HEK293 (cell line): ENCODE measurements around the gene PLXNA2.

Source experiments
- CTCF ChIA-PET: fragments of 350-600 bp; formaldehyde crosslinking; extraction: SDS; loops from one replicate; lab custom pipeline; 2021; ENCODE audit warnings: antibody characterized with exemption; lab: Yijun Ruan, JAX
- POLR2A ChIA-PET: fragments of 300-600 bp; formaldehyde crosslinking; extraction: SDS; loops from one replicate; lab custom pipeline; 2020; ENCODE audit warnings: antibody characterized with exemption, inconsistent platforms; lab: Yijun Ruan, JAX
- H3K27ac ChIP-seq: fragments of 200-500 bp; sonication (Bioruptor generic); 2 replicates; pipeline ENCODE4 v1.5.1; 2014; ENCODE audit warnings: low read depth, low read length, control low read depth, inconsistent platforms; ENCODE audit errors: extremely low read depth
- H3K36me3 ChIP-seq, 2 experiments: fragments of 200-500 bp in 1 of 2; sonication (Bioruptor generic) in 1 of 2; 1 replicate in 1 of 2; 2 replicates in 1 of 2; pipeline ENCODE4 v1.5.1; 2014 to 2017; ENCODE audit warnings: inconsistent platforms in 2 of 2, low read length in 2 of 2; ENCODE audit not compliant: control insufficient read depth in 2 of 2, insufficient read depth in 1 of 2
- H3K4me1 ChIP-seq: fragments of 200-500 bp; sonication (Bioruptor generic); 2 replicates; pipeline ENCODE4 v1.5.1; 2014; ENCODE audit warnings: mild to moderate bottlenecking, low read length, inconsistent platforms; ENCODE audit not compliant: control insufficient read depth, insufficient read depth
- H3K4me3 ChIP-seq: 2 replicates; pipeline ENCODE4 v1.5.1; 2011; ENCODE audit warnings: low read depth, mild to moderate bottlenecking, control low read depth, low read length, moderate library complexity
- H3K9me3 ChIP-seq: fragments of 200-500 bp; sonication (Bioruptor generic); 2 replicates; pipeline ENCODE4 v1.5.1; 2014; ENCODE audit warnings: low read depth, low read length, inconsistent platforms; ENCODE audit not compliant: control insufficient read depth, insufficient read depth
- GLI4 ChIP-seq: fragments of 450-650 bp; formaldehyde crosslinking; IDR thresholded peaks from 2 replicates; pipeline ENCODE4 v1.5.1; 2016; ENCODE audit warnings: missing biosample characterization, missing genetic modification characterization
- HOXC10 ChIP-seq: sonication (generic); formaldehyde crosslinking; IDR thresholded peaks from 2 replicates; pipeline ENCODE4 v1.8.1; 2023; ENCODE audit warnings: mild to moderate bottlenecking, missing genetic modification reagents
- KLF8 ChIP-seq: fragments of 450-650 bp; formaldehyde crosslinking; IDR thresholded peaks from 2 replicates; pipeline ENCODE4 v1.5.1; 2016; ENCODE audit warnings: missing biosample characterization, missing genetic modification characterization
- RBAK ChIP-seq: fragments of 450-650 bp; formaldehyde crosslinking; IDR thresholded peaks from 2 replicates; pipeline ENCODE4 v1.5.1; 2016; ENCODE audit warnings: missing biosample characterization, missing genetic modification characterization
- SCRT1 ChIP-seq: fragments of 450-650 bp; formaldehyde crosslinking; IDR thresholded peaks from 2 replicates; pipeline ENCODE4 v1.5.1; 2016; ENCODE audit warnings: missing biosample characterization, missing genetic modification characterization, borderline replicate concordance
- SCRT2 ChIP-seq: fragments of 450-650 bp; formaldehyde crosslinking; IDR thresholded peaks from 2 replicates; pipeline ENCODE4 v1.5.1; 2016; ENCODE audit warnings: missing biosample characterization, missing genetic modification characterization
- ZBTB8A ChIP-seq: fragments of 450-650 bp; formaldehyde crosslinking; IDR thresholded peaks from 2 replicates; pipeline ENCODE4 v1.5.1; 2016; ENCODE audit warnings: missing biosample characterization, missing genetic modification characterization
- ZNF157 ChIP-seq: fragments of 450-650 bp; formaldehyde crosslinking; IDR thresholded peaks from 2 replicates; pipeline ENCODE4 v1.5.1; 2016; ENCODE audit warnings: missing biosample characterization, missing genetic modification characterization
- ZNF169 ChIP-seq: fragments of 450-650 bp; formaldehyde crosslinking; IDR thresholded peaks from 2 replicates; pipeline ENCODE4 v1.5.1; 2016; ENCODE audit warnings: missing biosample characterization, missing genetic modification characterization
- ZNF175 ChIP-seq: fragments of 450-650 bp; formaldehyde crosslinking; IDR thresholded peaks from 2 replicates; pipeline ENCODE4 v1.5.1; 2016; ENCODE audit warnings: missing biosample characterization, missing genetic modification characterization
- ZNF202 ChIP-seq: fragments of 450-650 bp; formaldehyde crosslinking; IDR thresholded peaks from 2 replicates; pipeline ENCODE4 v1.5.1; 2016; ENCODE audit warnings: missing biosample characterization, missing genetic modification characterization, borderline replicate concordance
- ZNF211 ChIP-seq: fragments of 450-650 bp; formaldehyde crosslinking; IDR thresholded peaks from 2 replicates; pipeline ENCODE4 v1.5.1; 2016; ENCODE audit warnings: low read depth, missing biosample characterization, missing genetic modification characterization
- ZNF311 ChIP-seq: fragments of 450-650 bp; formaldehyde crosslinking; IDR thresholded peaks from 2 replicates; pipeline ENCODE4 v1.5.1; 2017; ENCODE audit warnings: missing biosample characterization, missing genetic modification characterization, borderline replicate concordance
- ZNF354C ChIP-seq: fragments of 450-650 bp; formaldehyde crosslinking; IDR thresholded peaks from 2 replicates; pipeline ENCODE4 v1.5.1; 2016; ENCODE audit warnings: missing biosample characterization, missing genetic modification characterization, low read depth, borderline replicate concordance
- ZNF37A ChIP-seq: fragments of 450-650 bp; IDR thresholded peaks from 2 replicates; pipeline ENCODE4 v1.5.1; 2018; ENCODE audit warnings: missing biosample characterization, missing genetic modification characterization
- ZNF521 ChIP-seq: fragments of 450-650 bp; formaldehyde crosslinking; IDR thresholded peaks from 2 replicates; pipeline ENCODE4 v1.5.1; 2017; ENCODE audit warnings: missing biosample characterization, mild to moderate bottlenecking, missing genetic modification characterization
- ZNF530 ChIP-seq: fragments of 450-650 bp; formaldehyde crosslinking; IDR thresholded peaks from 2 replicates; pipeline ENCODE4 v1.5.1; 2016; ENCODE audit warnings: low read depth, missing biosample characterization, missing genetic modification characterization
- ZNF555 ChIP-seq: fragments of 450-650 bp; formaldehyde crosslinking; conservative IDR thresholded peaks from 2 replicates; pipeline ENCODE4 v1.5.1; 2017; ENCODE audit warnings: missing biosample characterization, mild to moderate bottlenecking, missing genetic modification characterization, inconsistent platforms
- ZNF561 ChIP-seq: fragments of 450-650 bp; IDR thresholded peaks from 2 replicates; pipeline ENCODE4 v1.5.1; 2018; ENCODE audit warnings: missing biosample characterization, missing genetic modification characterization, borderline replicate concordance
- ZNF621 ChIP-seq: fragments of 450-650 bp; formaldehyde crosslinking; IDR thresholded peaks from 2 replicates; pipeline ENCODE4 v1.5.1; 2017; ENCODE audit warnings: missing biosample characterization, missing genetic modification characterization
- ZNF623 ChIP-seq: fragments of 450-650 bp; formaldehyde crosslinking; IDR thresholded peaks from 2 replicates; pipeline ENCODE4 v1.5.1; 2016; ENCODE audit warnings: missing biosample characterization, missing genetic modification characterization
- ZNF768 ChIP-seq: fragments of 450-650 bp; formaldehyde crosslinking; IDR thresholded peaks from 2 replicates; pipeline ENCODE4 v1.5.1; 2018; ENCODE audit warnings: missing biosample characterization, mild to moderate bottlenecking, missing genetic modification characterization
- TF ChIP-seq, protein P1 (sequence below): fragments of 450-650 bp; formaldehyde crosslinking; IDR thresholded peaks from 2 replicates; pipeline ENCODE4 v1.5.1; 2016; ENCODE audit warnings: missing biosample characterization, missing genetic modification characterization
- TF ChIP-seq, protein P2 (sequence below): fragments of 450-650 bp; formaldehyde crosslinking; IDR thresholded peaks from 2 replicates; pipeline ENCODE4 v1.5.1; 2017; ENCODE audit warnings: missing biosample characterization, missing genetic modification characterization

Gene PLXNA2

DNA sequence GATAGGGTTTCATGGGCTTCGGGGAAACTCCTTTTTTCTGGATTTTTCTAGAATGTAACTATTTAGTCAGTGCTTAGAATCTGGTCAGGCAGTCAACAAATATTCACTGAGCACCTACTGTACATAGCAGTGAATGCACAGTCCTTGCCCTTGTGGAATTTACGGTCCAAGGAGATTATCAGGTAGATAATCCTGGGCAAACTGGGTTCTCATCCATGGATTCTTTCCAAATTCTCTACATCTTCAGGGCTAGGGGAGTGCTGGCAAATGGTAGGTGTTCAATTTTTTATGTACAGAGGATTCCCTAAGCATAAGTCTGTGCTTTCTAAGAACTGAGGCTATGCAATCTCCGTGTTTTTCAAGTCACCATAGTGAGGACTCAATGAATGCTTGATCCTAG is 192.5 kb downstream of the PLXNA2 start:
- CTCF ChIA-PET: interaction anchor here (1.5 kb wide), 1 partner anchor 186 kb away, joined by 4 read pairs; no protein-coding TSS in a partner anchor

DNA sequence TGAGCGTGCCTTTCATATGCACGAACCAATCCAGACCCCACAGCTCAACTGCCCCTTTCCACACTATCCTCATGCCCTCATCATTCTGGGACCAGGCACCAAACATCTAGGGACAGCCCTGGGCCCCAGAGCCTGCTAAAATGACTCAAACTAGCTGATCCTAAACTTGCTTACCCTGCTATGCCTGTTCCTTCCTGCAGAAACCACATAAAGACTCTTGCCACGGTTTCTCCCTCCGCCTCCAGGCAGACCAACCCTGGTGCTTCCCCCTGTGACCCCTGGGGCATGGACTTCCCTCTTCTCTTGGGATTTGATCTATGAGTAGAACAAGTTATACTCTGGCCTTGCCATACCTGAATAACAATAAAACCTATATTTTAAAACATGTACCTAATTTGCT is 195.3 kb downstream of the PLXNA2 start:
- Histone ChIP-seq H3K4me1 (no peaks in the 10 kb centered on the region), H3K36me3 (peaks cover 0 to 30% of the 10 kb centered on the region in 2 experiments; a peak in 1 of 3 replicates), H3K27ac (no peak overlapping the region)
- CTCF ChIA-PET: interaction anchor here (0.6 to 0.7 kb wide), 3 partner anchors 45 to 1516 kb away, joined by 3 to 5 read pairs (median 3); no protein-coding TSS in a partner anchor
- no peak for TF ChIP-seq ZBTB8A (tag by site-specific recombination)
- no peak for TF ChIP-seq ZNF37A
- TF ChIP-seq GLI4 (tag by site-specific recombination): no peak
- no peak for TF ChIP-seq ZNF211 (tag by site-specific recombination)
- TF ChIP-seq ZNF202 (tag by site-specific recombination): no peak
- TF ChIP-seq ZNF157 (tag by site-specific recombination): no peak
- TF ChIP-seq ZNF555: no peak
- no peak for TF ChIP-seq ZNF354C
- TF ChIP-seq ZNF169 (tag by site-specific recombination): no peak
- no peak for TF ChIP-seq ZNF621
- TF ChIP-seq, all 188 proteins: peak for 0
- Histone ChIP-seq H3K9me3 (no peaks in the 10 kb centered on the region), H3K4me3 (no peak overlapping the region)
- POLR2A ChIA-PET: no interaction called here

More for the DNA sequence above, 192.5 kb downstream of the PLXNA2 start:
- Histone ChIP-seq H3K4me1 (no peaks in the 10 kb centered on the region), H3K4me3 (no peak overlapping the region), H3K36me3 (peaks cover 0 to 25% of the 10 kb centered on the region in 2 experiments; a peak in 1 of 3 replicates), H3K27ac (no peak overlapping the region), H3K9me3 (no peaks in the 10 kb centered on the region)
- POLR2A ChIA-PET: no interaction called here
- TF ChIP-seq ZNF175: no peak
- TF ChIP-seq SCRT2 (tag by site-specific recombination): no peak
- TF ChIP-seq, protein P1, sequence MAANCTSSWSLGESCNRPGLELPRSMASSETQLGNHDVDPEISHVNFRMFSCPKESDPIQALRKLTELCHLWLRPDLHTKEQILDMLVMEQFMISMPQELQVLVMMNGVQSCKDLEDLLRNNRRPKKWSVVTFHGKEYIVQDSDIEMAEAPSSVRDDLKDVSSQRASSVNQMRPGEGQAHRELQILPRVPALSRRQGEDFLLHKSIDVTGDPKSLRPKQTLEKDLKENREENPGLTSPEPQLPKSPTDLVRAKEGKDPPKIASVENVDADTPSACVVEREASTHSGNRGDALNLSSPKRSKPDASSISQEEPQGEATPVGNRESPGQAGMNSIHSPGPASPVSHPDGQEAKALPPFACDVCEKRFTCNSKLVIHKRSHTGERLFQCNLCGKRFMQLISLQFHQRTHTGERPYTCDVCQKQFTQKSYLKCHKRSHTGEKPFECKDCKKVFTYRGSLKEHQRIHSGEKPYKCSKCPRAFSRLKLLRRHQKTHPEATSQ: no peak
- TF ChIP-seq KLF8 (tag by site-specific recombination): no peak
- TF ChIP-seq SCRT1: no peak
- TF ChIP-seq GLI4 (tag by site-specific recombination): no peak
- TF ChIP-seq ZNF561: no peak

DNA sequence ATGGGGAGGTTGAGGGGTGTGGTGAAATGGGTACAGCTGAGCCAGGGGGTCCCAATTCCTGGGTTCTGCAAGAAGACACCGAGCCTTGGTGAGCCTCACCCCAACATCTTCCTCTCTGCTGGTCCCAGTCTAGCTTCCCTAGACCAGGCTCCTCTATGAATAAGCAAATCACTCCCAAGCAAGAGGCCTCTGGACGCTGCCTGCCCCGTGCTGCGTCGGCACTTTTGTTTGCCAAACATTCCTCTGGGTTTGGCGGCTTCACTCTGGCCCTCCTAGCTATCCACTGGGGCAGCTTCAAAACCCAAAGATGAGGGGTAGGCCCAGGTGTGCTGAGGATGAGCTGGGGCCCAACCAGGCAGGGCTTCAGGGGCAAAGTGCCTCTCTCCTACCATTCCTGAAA is 196.2 kb downstream of the PLXNA2 start:
- no peaks in the 10 kb centered on the region for H3K9me3 ChIP-seq
- TF ChIP-seq HOXC10: no peak
- TF ChIP-seq ZNF768 (tag by site-specific recombination): no peak
- TF ChIP-seq ZNF311 (tag by site-specific recombination): no peak
- ChIA-PET POLR2A (no interaction called here), CTCF (no interaction called here)
- no peak overlapping the region for H3K4me3 ChIP-seq
- peaks cover 0 to 37% of the 10 kb centered on the region in 2 experiments; a peak in 1 of 3 replicates for H3K36me3 ChIP-seq
- H3K4me1 ChIP-seq: no peaks in the 10 kb centered on the region
- H3K27ac ChIP-seq: no peak overlapping the region

DNA sequence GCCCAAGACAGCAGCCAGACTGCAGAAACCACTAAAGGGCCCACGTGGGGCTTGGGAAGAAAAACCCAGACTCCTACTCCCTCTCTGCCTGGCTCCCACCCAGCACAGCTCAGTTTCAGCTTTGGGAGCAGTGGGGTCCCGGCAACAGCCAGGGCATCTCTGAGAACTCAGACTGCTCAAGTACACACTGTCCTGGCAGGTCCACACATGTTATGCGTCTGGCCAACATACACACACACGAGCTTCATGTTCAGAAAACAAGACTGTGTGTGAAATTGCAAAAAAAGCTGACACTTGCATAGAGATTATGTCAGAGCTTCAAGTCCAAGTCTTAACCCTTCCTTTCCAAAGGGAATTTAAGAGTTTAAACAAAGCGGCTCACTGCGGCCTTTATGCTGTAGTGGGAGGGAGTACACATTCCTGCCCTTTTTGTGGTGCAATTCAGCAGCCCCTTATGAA is 196.7 kb downstream of the PLXNA2 start:
- Histone ChIP-seq H3K27ac (no peak overlapping the region), H3K4me3 (no peak overlapping the region), H3K9me3 (no peaks in the 10 kb centered on the region), H3K4me1 (no peaks in the 10 kb centered on the region), H3K36me3 (peaks cover 0 to 37% of the 10 kb centered on the region in 2 experiments; a peak in 1 of 3 replicates)
- TF ChIP-seq ZNF530 (tag by site-specific recombination) (no peak), ZNF623 (tag by site-specific recombination) (no peak), ZNF521 (tag by site-specific recombination) (no peak), RBAK (tag by site-specific recombination) (no peak)
- TF ChIP-seq, protein P2, sequence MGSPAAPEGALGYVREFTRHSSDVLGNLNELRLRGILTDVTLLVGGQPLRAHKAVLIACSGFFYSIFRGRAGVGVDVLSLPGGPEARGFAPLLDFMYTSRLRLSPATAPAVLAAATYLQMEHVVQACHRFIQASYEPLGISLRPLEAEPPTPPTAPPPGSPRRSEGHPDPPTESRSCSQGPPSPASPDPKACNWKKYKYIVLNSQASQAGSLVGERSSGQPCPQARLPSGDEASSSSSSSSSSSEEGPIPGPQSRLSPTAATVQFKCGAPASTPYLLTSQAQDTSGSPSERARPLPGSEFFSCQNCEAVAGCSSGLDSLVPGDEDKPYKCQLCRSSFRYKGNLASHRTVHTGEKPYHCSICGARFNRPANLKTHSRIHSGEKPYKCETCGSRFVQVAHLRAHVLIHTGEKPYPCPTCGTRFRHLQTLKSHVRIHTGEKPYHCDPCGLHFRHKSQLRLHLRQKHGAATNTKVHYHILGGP (tag by site-specific recombination): no peak
- CTCF ChIA-PET: no interaction called here
- POLR2A ChIA-PET: no interaction called here
